ENCODE measurements around the gene GRM1.

Gene GRM1

GRCh38 chr6:146065690-146066089 is 36.8 kb downstream of the GRM1 start:
- in situ Hi-C loops (cut with MboI; ENCODE audit: low sequenced_read_pairs): no loop called here
- Histone ChIP-seq H3K4me3 (no peak overlapping the region), H3K9me3 (no peaks in the 10 kb centered on the region), H3K27me3 (ENCODE audit: low read depth) (no peaks in the 10 kb centered on the region), H3K4me1 (no peaks in the 10 kb centered on the region), H3K36me3 (replicated peaks) (no peaks in the 10 kb centered on the region)
- DNase-seq (ENCODE audit: low spot score in 2 of 2): no peak

- peak in 1 of 2 experiments; percentile 50 for DNase-seq (ENCODE audit: low spot score in 2 of 2)
- H3K4me1 ChIP-seq: no peaks in the 10 kb centered on the region
- no peaks in the 10 kb centered on the region for H3K27me3 ChIP-seq (ENCODE audit: low read depth)
- no peaks in the 10 kb centered on the region for H3K36me3 ChIP-seq (replicated peaks)
- no peak overlapping the region for H3K4me3 ChIP-seq
- no peaks in the 10 kb centered on the region for H3K9me3 ChIP-seq
- in situ Hi-C loops (cut with MboI; ENCODE audit: low sequenced_read_pairs): no loop called here
Observed at GRCh38 chr6:146066506-146066905, 37.6 kb downstream of the GRM1 start.

GRCh38 chr6:146071781-146072180 is 42.9 kb downstream of the GRM1 start:
- H3K9me3 ChIP-seq: no peaks in the 10 kb centered on the region
- no peaks in the 10 kb centered on the region for H3K4me1 ChIP-seq
- no peak for DNase-seq (ENCODE audit: low spot score in 2 of 2)
- no peaks in the 10 kb centered on the region for H3K36me3 ChIP-seq (replicated peaks)
- H3K27me3 ChIP-seq (ENCODE audit: low read depth): no peaks in the 10 kb centered on the region
- in situ Hi-C loops (cut with MboI; ENCODE audit: low sequenced_read_pairs): no loop called here
- no peak overlapping the region for H3K4me3 ChIP-seq

- in situ Hi-C loops (cut with MboI; ENCODE audit: low sequenced_read_pairs): no loop called here
- DNase-seq (ENCODE audit: low spot score in 2 of 2): no peak
Observed at GRCh38 chr6:146077992-146078391, 49.1 kb downstream of the GRM1 start.

GRCh38 chr6:146087386-146087785 is 58.5 kb downstream of the GRM1 start:
- in situ Hi-C loops (cut with MboI; ENCODE audit: low sequenced_read_pairs): no loop called here
- Histone ChIP-seq H3K36me3 (replicated peaks) (no peaks in the 10 kb centered on the region), H3K4me1 (no peaks in the 10 kb centered on the region), H3K4me3 (no peak overlapping the region), H3K9me3 (no peaks in the 10 kb centered on the region), H3K27me3 (ENCODE audit: low read depth) (no peaks in the 10 kb centered on the region)
- no peak for DNase-seq (ENCODE audit: low spot score in 2 of 2)

More at GRCh38 chr6:146077992-146078391, 49.1 kb downstream of the GRM1 start:
- H3K27me3 ChIP-seq (ENCODE audit: low read depth): no peaks in the 10 kb centered on the region; the same call in 1 of the 2 replicates
- H3K36me3 ChIP-seq (replicated peaks): no peaks in the 10 kb centered on the region
- H3K4me1 ChIP-seq: no peaks in the 10 kb centered on the region
- no peak overlapping the region for H3K4me3 ChIP-seq
- no peaks in the 10 kb centered on the region for H3K9me3 ChIP-seq

- H3K27me3 ChIP-seq (ENCODE audit: low read depth): no peaks in the 10 kb centered on the region
- H3K4me1 ChIP-seq: no peaks in the 10 kb centered on the region
- in situ Hi-C loops (cut with MboI; ENCODE audit: low sequenced_read_pairs): no loop called here
- DNase-seq (ENCODE audit: low spot score in 2 of 2): no peak
- no peak overlapping the region for H3K4me3 ChIP-seq
- no peaks in the 10 kb centered on the region for H3K9me3 ChIP-seq
- H3K36me3 ChIP-seq (replicated peaks): no peaks in the 10 kb centered on the region
Observed at GRCh38 chr6:146090474-146090873, 61.6 kb downstream of the GRM1 start.

- Histone ChIP-seq H3K4me3 (no peak overlapping the region), H3K4me1 (no peaks in the 10 kb centered on the region), H3K9me3 (no peaks in the 10 kb centered on the region), H3K27me3 (ENCODE audit: low read depth) (no peaks in the 10 kb centered on the region), H3K36me3 (replicated peaks) (no peaks in the 10 kb centered on the region)
- in situ Hi-C loops (cut with MboI; ENCODE audit: low sequenced_read_pairs): no loop called here
- DNase-seq (ENCODE audit: low spot score in 2 of 2): no peak
Observed at GRCh38 chr6:146092961-146093686, 64.3 kb downstream of the GRM1 start.

- DNase-seq (ENCODE audit: low spot score in 2 of 2): no peak
- Histone ChIP-seq H3K9me3 (no peaks in the 10 kb centered on the region), H3K4me3 (no peak overlapping the region), H3K27me3 (ENCODE audit: low read depth) (no peaks in the 10 kb centered on the region), H3K4me1 (no peaks in the 10 kb centered on the region), H3K36me3 (replicated peaks) (no peaks in the 10 kb centered on the region)
- in situ Hi-C loops (cut with MboI; ENCODE audit: low sequenced_read_pairs): no loop called here
Observed at GRCh38 chr6:146095481-146095880, 66.6 kb downstream of the GRM1 start.

GRCh38 chr6:146097586-146097985 is 68.7 kb downstream of the GRM1 start:
- no peaks in the 10 kb centered on the region for H3K27me3 ChIP-seq (ENCODE audit: low read depth)
- in situ Hi-C loops (cut with MboI; ENCODE audit: low sequenced_read_pairs): no loop called here
- H3K9me3 ChIP-seq: no peaks in the 10 kb centered on the region
- H3K36me3 ChIP-seq (replicated peaks): no peaks in the 10 kb centered on the region
- no peak overlapping the region for H3K4me3 ChIP-seq
- no peak for DNase-seq (ENCODE audit: low spot score in 2 of 2)
- no peaks in the 10 kb centered on the region for H3K4me1 ChIP-seq

- no peak overlapping the region for H3K4me3 ChIP-seq
- H3K36me3 ChIP-seq (replicated peaks): no peaks in the 10 kb centered on the region
- H3K27me3 ChIP-seq (ENCODE audit: low read depth): no peaks in the 10 kb centered on the region
- no peaks in the 10 kb centered on the region for H3K4me1 ChIP-seq
- in situ Hi-C loops (cut with MboI; ENCODE audit: low sequenced_read_pairs): no loop called here
- no peak for DNase-seq (ENCODE audit: low spot score in 2 of 2)
- H3K9me3 ChIP-seq: no peaks in the 10 kb centered on the region
Observed at GRCh38 chr6:146100776-146101175, 71.9 kb downstream of the GRM1 start.

GRCh38 chr6:146103416-146104072 is 74.7 kb downstream of the GRM1 start:
- Histone ChIP-seq H3K4me3 (no peak overlapping the region), H3K27me3 (ENCODE audit: low read depth) (no peaks in the 10 kb centered on the region), H3K4me1 (no peaks in the 10 kb centered on the region), H3K36me3 (replicated peaks) (no peaks in the 10 kb centered on the region), H3K9me3 (no peaks in the 10 kb centered on the region)
- no peak for DNase-seq (ENCODE audit: low spot score in 2 of 2)
- in situ Hi-C loops (cut with MboI; ENCODE audit: low sequenced_read_pairs): no loop called here

GRCh38 chr6:146106532-146106931 is 77.7 kb downstream of the GRM1 start:
- H3K36me3 ChIP-seq (replicated peaks): no peaks in the 10 kb centered on the region
- no peaks in the 10 kb centered on the region for H3K9me3 ChIP-seq
- no peaks in the 10 kb centered on the region for H3K4me1 ChIP-seq
- no peak overlapping the region for H3K4me3 ChIP-seq
- H3K27me3 ChIP-seq (ENCODE audit: low read depth): no peaks in the 10 kb centered on the region
- in situ Hi-C loops (cut with MboI; ENCODE audit: low sequenced_read_pairs): no loop called here
- DNase-seq (ENCODE audit: low spot score in 2 of 2): no peak

GRCh38 chr6:146110990-146111389 is 82.1 kb downstream of the GRM1 start:
- H3K4me3 ChIP-seq: no peak overlapping the region
- in situ Hi-C loops (cut with MboI; ENCODE audit: low sequenced_read_pairs): no loop called here
- no peaks in the 10 kb centered on the region for H3K36me3 ChIP-seq (replicated peaks)
- no peaks in the 10 kb centered on the region for H3K4me1 ChIP-seq
- no peak for DNase-seq (ENCODE audit: low spot score in 2 of 2)
- H3K9me3 ChIP-seq: no peaks in the 10 kb centered on the region
- H3K27me3 ChIP-seq (ENCODE audit: low read depth): no peaks in the 10 kb centered on the region

GRCh38 chr6:146111881-146112450 is 83.1 kb downstream of the GRM1 start:
- Histone ChIP-seq H3K27me3 (ENCODE audit: low read depth) (no peaks in the 10 kb centered on the region), H3K4me3 (no peak overlapping the region), H3K9me3 (no peaks in the 10 kb centered on the region), H3K4me1 (no peaks in the 10 kb centered on the region), H3K36me3 (replicated peaks) (no peaks in the 10 kb centered on the region)
- in situ Hi-C loops (cut with MboI; ENCODE audit: low sequenced_read_pairs): no loop called here
- no peak for DNase-seq (ENCODE audit: low spot score in 2 of 2)
